Lower leg skin (tissue), 4 donors: ENCODE data around the gene FFAR2. TPM values are rescaled to one million over a fixed set of nuclear protein-coding genes. Genes with fewer than 3 reads are reported as not detected.
A peak's percentile ranks its signal among the peaks of the same experiment; 100 is the strongest.

Experiments used
- DNase-seq, 2 donors: peaks; one replicate each; pipeline ENCODE4 v3.0.0-alpha.2; 2019; ENCODE audit warnings: low spot score in 2 of 2
- H3K4me3 ChIP-seq: fragments of 200-600 bp; sonication (generic); 2 replicates; pipeline ENCODE4 v1.5.1; 2017; ENCODE audit warnings: mild to moderate bottlenecking, low read depth; ENCODE audit not compliant: poor library complexity, severe bottlenecking
- POLR2A ChIP-seq, 2 donors: fragments of 450-650 bp; IDR thresholded peaks; one replicate each; pipeline ENCODE4 v1.6.1; 2016 to 2017; ENCODE audit warnings: antibody characterized with exemption in 2 of 2, mild to moderate bottlenecking in 1 of 2, moderate library complexity in 1 of 2
- WGBS, 2 donors: methylation state at CpG; one replicate each; pipeline ENCODE4 v1.1.5; 2018; 5-methylcytosine and 5-hydroxymethylcytosine counted together
- intact Hi-C: fragments of 100-400 bp; cut with DNase I; formaldehyde crosslinking; loops from one replicate; pipeline ENCODE4 v1.15.0; 2023; ENCODE audit warnings: low total_unique reads
- total RNA-seq, 4 donors: library from RNA; depleted of rRNA; stranded (reverse); fragments of >200 nt; gene quantifications; one replicate each; pipeline ENCODE4 v1.1.0, GENCODE V29; 2016
- TF ChIP-seq, protein P1 (sequence below), 3 donors: fragments of 450-650 bp; IDR thresholded peaks; one replicate each; pipeline ENCODE4 v1.5.1; 2016; ENCODE audit warnings: antibody characterized with exemption in 3 of 3, mild to moderate bottlenecking in 3 of 3, moderate library complexity in 2 of 3

The FFAR2 gene
- total RNA-seq, 4 donors from 2014 or later: 0.49 to 1.1 (median 0.55) TPM; not detected in 1

DNA sequence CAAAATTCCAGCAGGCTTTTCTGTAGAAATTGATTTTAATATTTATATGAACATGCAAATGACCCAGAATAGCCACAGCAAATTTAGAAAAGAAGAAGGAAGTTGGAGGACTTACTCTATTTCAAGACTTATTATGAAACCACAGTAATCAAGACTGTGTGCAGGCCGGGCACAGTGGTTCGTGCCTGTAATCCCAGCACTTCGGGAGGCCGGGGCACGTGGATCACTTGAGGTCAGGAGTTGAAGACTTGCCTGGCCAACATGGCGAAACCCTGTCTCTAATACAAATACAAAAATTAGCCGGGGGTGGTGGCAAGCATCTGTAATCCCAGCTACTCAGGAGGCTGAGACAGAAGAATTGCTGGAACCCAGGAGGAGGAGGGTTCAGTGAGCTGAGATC is 6.0 kb upstream of the FFAR2 start:
- intact Hi-C loops: no loop called here
- no peak overlapping the region for H3K4me3 ChIP-seq
- TF ChIP-seq, protein P1, sequence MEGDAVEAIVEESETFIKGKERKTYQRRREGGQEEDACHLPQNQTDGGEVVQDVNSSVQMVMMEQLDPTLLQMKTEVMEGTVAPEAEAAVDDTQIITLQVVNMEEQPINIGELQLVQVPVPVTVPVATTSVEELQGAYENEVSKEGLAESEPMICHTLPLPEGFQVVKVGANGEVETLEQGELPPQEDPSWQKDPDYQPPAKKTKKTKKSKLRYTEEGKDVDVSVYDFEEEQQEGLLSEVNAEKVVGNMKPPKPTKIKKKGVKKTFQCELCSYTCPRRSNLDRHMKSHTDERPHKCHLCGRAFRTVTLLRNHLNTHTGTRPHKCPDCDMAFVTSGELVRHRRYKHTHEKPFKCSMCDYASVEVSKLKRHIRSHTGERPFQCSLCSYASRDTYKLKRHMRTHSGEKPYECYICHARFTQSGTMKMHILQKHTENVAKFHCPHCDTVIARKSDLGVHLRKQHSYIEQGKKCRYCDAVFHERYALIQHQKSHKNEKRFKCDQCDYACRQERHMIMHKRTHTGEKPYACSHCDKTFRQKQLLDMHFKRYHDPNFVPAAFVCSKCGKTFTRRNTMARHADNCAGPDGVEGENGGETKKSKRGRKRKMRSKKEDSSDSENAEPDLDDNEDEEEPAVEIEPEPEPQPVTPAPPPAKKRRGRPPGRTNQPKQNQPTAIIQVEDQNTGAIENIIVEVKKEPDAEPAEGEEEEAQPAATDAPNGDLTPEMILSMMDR (IDR thresholded peaks at IDR 0.05): no peak
- TF ChIP-seq POLR2A (IDR thresholded peaks at IDR 0.05): no peak
- DNase-seq: peak in 1 of 2 donors; percentile 30
- WGBS, 2 donors: 66 to 87% methylated on average over 7 of the region's 7 CpGs

DNA sequence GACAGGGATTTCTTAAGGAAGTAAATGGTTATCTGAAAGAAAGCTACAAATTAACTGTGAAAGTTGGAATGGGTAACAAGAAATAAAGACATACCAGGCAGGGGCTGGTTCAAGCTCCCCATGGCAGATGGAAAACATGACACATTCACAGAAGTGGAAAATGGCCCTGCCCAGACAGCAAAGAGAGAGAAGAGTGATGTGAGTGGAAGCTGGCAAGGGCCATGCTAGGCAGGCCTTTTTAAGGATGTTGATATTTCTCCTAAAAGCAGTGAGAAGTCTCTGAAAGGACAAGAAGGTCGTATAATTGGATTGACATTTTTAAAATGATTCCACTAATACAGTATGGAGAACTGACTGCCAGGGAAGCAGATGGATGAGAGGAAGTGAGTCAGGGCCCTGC is 3.3 kb upstream of the FFAR2 start:
- WGBS, 2 donors: 58 to 71% methylated on average over 1 of the region's 1 CpG
- DNase-seq: no peak
- H3K4me3 ChIP-seq: no peak overlapping the region
- intact Hi-C loops: no loop called here
- TF ChIP-seq, protein P1 (IDR thresholded peaks at IDR 0.05): no peak
- TF ChIP-seq POLR2A (IDR thresholded peaks at IDR 0.05): no peak

DNA sequence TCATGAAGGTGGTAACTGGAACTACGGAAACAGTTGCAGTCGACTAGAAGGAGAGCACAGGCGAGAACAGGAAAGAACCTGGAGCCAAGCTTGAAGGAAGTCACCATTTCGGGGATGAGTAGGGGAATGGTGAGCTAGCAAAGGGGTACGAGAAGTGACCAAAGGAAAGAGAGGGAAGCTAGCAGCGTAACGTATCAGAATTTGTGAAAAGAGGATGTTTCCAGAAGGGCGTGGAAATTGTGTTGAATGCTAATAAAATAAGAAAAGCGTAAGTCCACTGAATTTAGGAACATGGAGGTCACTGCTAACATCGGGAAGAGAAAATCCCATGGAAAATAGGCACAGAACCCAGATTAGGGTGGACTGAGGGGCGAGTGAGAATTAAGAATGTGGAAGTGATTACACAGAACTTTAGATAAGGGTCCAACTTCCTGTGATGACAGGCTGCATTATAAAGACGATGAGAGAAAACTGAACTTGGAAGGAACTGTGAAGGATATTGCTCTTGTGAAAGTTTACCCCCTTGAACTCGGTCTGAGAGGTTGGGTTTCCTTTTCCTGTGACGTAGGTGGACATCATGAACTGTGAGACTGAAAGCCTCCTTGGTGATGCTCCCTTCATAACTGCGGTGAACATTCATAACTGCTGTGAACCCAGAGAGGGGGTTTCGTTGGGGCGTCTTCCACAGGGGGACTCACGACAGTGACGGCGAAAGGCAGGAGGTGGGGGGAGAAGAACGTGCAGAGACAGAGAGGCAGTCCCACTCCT is 2.0 kb upstream of the FFAR2 start:
- no peak overlapping the region for H3K4me3 ChIP-seq
- no peak for DNase-seq
- TF ChIP-seq, protein P1 (IDR thresholded peaks at IDR 0.05): no peak
- TF ChIP-seq POLR2A (IDR thresholded peaks at IDR 0.05): no peak
- WGBS, 2 donors: 79% methylated on average over 21 of the region's 21 CpGs
- intact Hi-C loops: no loop called here

DNA sequence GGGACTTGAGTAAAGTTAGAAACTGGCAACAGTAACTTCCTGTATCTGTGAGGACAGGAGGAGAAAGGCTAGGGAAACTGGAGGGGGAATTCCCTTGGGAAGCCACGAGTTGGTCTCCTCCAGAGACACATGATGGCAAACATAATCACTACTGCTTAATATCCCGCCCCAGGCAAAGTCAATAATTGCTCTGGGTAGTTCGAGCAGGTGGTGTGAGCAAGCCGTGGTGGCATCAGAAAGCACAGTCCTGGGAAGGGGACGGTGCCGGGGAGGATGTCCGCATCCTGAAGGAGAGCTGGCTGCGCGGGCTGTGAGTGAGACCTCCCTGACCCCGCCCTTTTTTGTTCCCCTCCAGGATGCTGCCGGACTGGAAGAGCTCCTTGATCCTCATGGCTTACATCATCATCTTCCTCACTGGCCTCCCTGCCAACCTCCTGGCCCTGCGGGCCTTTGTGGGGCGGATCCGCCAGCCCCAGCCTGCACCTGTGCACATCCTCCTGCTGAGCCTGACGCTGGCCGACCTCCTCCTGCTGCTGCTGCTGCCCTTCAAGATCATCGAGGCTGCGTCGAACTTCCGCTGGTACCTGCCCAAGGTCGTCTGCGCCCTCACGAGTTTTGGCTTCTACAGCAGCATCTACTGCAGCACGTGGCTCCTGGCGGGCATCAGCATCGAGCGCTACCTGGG is 1.4 kb downstream of the FFAR2 start:
- no peak for DNase-seq

DNA sequence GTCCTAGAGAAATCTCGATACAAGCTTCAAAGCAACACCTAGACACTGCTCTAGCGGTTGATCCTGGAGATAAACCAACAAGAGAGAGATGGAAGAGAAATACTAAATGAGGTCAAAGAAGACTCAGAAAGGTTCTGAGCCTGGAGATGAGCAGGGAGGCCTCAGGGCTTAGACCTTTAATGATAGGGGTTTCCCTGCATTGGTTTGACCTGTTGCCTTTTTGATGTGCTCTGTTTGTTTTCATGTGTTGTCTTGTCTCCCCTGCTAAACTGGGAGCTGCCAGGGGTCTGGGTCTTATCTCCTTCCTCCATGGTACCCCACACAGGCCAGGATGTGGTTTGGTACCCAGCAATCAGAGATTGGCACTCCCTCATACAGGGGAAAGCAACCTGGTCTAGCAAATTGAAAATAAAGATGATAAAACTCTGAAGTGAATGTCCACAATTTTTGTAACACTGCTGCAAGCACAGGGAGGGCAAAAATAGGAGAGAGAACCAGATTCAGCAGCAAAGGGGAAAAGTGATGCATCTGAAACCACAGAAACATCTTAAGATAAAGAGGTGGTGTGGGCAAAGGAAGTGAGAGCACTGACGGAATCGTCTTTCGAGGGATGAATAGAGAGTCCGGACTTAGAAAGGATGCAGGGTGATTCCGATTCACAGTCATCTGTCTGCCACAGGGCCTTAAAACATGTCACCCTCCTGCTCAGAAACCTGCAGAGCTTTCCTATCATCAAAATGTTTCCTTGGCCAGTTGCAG is 3.5 kb downstream of the FFAR2 start:
- TF ChIP-seq, protein P1 (IDR thresholded peaks at IDR 0.05): no peak
- TF ChIP-seq POLR2A (IDR thresholded peaks at IDR 0.05): no peak
- intact Hi-C loops: no loop called here
- no peak overlapping the region for H3K4me3 ChIP-seq
- DNase-seq: no peak
- WGBS, 2 donors: 80% methylated on average over 7 of the region's 7 CpGs

More for the DNA sequence above, 1.4 kb downstream of the FFAR2 start:
- 41 to 50% methylated on average over 27 of the region's 27 CpGs for WGBS, 2 donors
- no peak overlapping the region for H3K4me3 ChIP-seq
- TF ChIP-seq POLR2A (IDR thresholded peaks at IDR 0.05): no peak
- TF ChIP-seq, protein P1 (IDR thresholded peaks at IDR 0.05): no peak
- intact Hi-C loops: no loop called here
